GM18867 (cell line): ENCODE measurements around the gene XRN2.
"Not testable (repeated sequence)": the region's sequence is repeated elsewhere in the genome, so short reads cannot be mapped to it uniquely, and the experiment has no call there.

Experiments used
- ATAC-seq: cut with Tn5 transposase; IDR thresholded peaks from one replicate; pipeline ENCODE4 v1.9.1; 2021; ENCODE audit warnings: mild to moderate bottlenecking, moderate library complexity; ENCODE audit not compliant: unreplicated experiment

Gene XRN2

GRCh38 chr20:21413996-21414395 lies 110.9 kb downstream of the XRN2 start:
- not testable (repeated sequence) for ATAC-seq

- ATAC-seq = not testable (repeated sequence)
Measured at GRCh38 chr20:21419147-21419546, 116.0 kb downstream of the XRN2 start.

- no peak for ATAC-seq
Measured at GRCh38 chr20:21421601-21422236, 118.6 kb downstream of the XRN2 start.

GRCh38 chr20:21423712-21424111 lies 120.6 kb downstream of the XRN2 start:
- not testable (repeated sequence) for ATAC-seq

- no peak for ATAC-seq
Measured at GRCh38 chr20:21424846-21425245, 121.7 kb downstream of the XRN2 start.

GRCh38 chr20:21430020-21430419 lies 126.9 kb downstream of the XRN2 start:
- no peak for ATAC-seq

GRCh38 chr20:21432911-21433310 lies 129.8 kb downstream of the XRN2 start:
- no peak for ATAC-seq

GRCh38 chr20:21433329-21433890 lies 130.3 kb downstream of the XRN2 start:
- no peak for ATAC-seq

- ATAC-seq = no peak
Measured at GRCh38 chr20:21435576-21435975, 132.4 kb downstream of the XRN2 start.

GRCh38 chr20:21436205-21436604 lies 133.1 kb downstream of the XRN2 start:
- no peak for ATAC-seq

- no peak for ATAC-seq
Measured at GRCh38 chr20:21437248-21437647, 134.1 kb downstream of the XRN2 start.

GRCh38 chr20:21437816-21438215 lies 134.7 kb downstream of the XRN2 start:
- no peak for ATAC-seq
